Activated CD4-positive, CD25-positive, alpha-beta regulatory T cell treated with anti-CD3 and anti-CD28 coated beads, Interleukin-2, amount 50 U/mL, for 72 hours (primary cell): ENCODE data around the gene GOLGA6L6.
"Not testable (repeated sequence)": the region's sequence is repeated elsewhere in the genome, so short reads cannot be mapped to it uniquely, and the experiment has no call there.

Experiments
- DNase-seq: peaks from one replicate; pipeline ENCODE4 v3.0.0; 2021

GOLGA6L6 gene, protein sequence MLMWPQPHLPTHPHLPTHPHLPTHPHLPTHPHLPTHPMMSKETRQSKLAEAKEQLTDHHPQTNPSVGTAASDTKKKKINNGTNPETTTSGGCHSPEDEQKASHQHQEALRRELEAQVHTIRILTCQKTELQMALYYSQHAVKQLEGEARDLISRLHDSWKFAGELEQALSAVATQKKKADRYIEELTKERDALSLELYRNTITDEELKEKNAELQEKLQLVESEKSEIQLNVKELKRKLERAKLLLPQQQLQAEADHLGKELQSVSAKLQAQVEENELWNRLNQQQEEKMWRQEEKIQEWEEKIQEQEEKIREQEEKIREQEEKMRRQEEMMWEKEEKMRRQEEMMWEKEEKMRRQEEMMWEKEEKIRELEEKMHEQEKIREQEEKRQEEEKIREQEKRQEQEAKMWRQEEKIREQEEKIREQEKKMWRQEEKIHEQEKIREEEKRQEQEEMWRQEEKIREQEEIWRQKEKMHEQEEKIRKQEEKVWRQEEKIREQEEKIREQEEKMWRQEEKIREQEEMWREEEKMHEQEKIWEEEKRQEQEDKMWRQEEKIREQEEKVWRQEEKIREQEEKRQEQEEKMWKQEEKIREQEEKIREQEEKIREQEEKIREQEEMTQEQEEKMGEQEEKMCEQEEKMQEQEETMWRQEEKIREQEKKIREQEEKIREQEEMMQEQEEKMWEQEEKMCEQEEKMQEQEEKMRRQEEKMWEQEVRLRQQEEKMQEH

GRCh38 chr15:20541700-20542099 is at the start of gene GOLGA6L6:
Gene GOLGA6L6, minus strand, starts transcription at chr15:20541800. Its CDS starts 91 bp downstream, at chr15:20541709.
- not testable (repeated sequence) for DNase-seq

GRCh38 chr15:20590069-20590468 is 48.5 kb upstream of the GOLGA6L6 start:
- not testable (repeated sequence) for DNase-seq

- not testable (repeated sequence) for DNase-seq
Measured at GRCh38 chr15:20586821-20587220, 45.2 kb upstream of the GOLGA6L6 start.

DNA sequence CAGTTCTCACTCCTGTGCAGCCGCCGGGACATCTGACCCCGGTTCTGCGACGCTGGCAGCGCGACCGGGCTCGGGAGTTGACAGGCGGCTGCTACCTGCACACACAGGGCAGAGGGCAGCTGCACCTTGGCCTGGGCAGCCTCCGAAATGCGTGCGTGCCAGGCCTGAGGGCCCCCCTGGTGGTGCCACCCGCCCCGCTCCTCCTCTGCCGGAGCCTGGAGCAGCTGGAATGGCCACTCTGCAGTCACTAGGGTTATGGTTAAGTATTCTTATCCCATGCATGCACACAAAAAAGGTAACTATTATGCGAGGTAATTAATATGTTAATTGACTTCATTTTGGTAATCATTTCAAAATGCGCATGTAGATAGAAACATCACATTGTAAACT is 41.1 kb upstream of the GOLGA6L6 start:
- DNase-seq = not testable (repeated sequence)

- not testable (repeated sequence) for DNase-seq
Measured at GRCh38 chr15:20582109-20582725, 40.6 kb upstream of the GOLGA6L6 start.

DNA sequence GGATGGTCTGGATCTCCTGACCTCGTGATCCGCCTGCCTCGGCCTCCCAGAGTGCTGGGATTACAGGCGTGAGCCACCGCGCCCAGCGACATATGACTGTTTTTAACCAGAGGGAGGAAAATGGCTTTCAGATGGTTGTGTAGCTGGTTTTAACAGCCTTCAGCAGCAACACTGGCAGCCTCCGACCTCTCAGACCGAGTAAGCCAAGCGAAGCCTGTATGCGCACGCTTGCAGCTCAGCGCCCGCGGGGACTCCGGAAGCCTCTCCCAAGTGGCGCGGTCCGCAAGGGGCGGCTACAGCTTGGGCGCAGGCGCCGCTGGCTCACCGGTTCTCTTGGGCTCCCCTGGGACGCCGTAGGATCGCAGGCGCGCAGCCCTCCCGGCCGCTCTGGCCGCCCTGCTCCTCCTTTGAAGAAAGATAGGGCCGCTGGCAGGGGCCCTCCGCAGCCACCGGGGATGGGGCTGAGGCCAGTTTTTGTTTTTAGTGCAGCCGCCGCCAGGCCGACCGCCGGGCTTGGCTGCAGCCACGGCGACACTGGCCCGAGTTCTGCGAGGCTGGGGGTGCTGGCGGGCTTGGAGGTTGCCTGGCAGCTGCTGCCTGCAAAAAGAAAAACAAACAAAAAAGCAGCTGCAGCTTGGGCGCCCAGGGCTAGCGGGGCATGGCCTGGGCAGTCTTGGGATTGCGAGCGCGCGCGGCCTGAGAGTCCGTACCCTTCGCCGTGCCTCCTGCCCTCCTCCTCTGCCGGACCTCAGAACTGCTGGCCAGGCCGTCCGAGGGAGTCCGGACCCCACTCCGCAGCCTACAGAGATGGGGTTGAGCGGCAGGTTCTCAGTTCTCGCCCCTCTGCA is 39.9 kb upstream of the GOLGA6L6 start:
- DNase-seq = not testable (repeated sequence)

GRCh38 chr15:20579662-20580061 is 38.1 kb upstream of the GOLGA6L6 start:
- DNase-seq = not testable (repeated sequence)

GRCh38 chr15:20551289-20551688 is 9.7 kb upstream of the GOLGA6L6 start:
- DNase-seq = not testable (repeated sequence)

DNA sequence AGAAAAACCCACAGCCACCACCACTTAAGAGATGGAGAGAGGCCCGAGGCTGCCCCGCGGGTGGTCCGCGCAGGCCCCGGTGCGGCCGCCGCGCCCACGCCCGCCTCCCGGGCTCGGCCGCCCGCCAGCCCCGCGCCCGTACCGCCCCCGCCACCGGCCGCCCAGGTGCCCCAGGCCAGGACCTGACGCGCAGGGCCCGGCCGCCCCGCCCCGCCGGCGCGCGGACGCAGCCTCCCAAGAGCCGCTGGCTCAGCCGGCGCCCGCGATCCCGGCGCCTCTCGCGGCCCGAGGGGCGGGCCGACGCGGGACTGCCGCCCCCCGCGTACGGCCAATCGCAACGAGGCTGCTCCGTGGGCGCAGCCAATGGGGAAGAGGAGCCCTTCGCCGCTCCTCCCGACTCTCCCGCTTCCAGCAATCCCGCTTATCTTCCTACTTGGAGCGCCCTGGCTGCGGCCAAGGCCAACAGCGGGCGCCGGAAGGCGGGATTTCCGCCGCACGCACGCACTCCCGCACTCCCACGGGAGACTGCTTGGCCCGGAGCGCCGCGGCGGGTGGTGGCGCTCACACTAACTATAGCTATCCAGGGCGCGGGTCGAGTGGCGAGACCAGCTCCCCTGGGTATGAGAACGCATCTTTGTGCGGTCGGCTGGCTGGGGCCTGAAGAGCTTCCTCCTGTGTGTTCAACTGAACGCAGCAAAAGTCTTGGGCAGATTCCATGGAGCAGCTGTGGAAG is 35.5 kb downstream of the GOLGA6L6 start:
- DNase-seq = not testable (repeated sequence)

DNA sequence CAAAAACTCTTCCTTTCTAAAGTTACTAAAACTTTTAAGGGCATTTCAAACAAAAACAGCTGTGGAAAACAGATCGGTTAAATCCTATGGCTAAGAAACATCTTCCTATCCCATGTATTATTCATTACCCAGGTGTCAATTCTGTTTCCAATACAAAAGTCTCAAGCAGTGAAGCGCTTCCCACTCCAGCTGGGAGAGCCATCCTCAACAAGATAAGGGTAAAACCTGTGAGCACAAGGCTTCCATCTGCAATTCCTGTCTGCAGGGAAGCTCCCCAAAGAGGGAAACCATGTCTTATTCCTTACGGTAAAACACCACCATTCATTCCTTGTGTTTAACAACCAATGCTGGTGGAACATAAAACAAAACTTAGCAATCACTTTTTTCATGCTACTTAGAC is 38.8 kb downstream of the GOLGA6L6 start:
- DNase-seq = not testable (repeated sequence)

- DNase-seq = not testable (repeated sequence)
Measured at GRCh38 chr15:20501512-20502222, 39.9 kb downstream of the GOLGA6L6 start.

DNA sequence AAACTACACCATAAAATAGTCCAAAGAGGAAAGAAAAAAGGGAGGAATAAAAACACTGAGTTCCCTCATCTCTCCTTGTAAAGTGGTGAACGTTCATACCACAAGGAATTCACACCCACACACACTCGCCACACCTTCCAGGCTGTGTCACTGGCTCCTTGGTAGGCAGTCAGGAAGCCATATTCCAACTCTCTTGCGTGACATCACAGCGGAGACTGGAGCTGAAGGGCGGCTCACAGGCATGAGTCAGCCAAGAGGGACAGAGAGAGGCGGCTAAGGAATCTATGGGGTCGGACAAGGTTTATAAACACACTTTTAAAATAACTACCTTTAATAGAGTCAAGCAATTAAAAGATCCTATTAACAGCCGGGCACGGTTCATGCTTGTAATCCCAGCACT is 43.8 kb downstream of the GOLGA6L6 start:
- DNase-seq = not testable (repeated sequence)

DNA sequence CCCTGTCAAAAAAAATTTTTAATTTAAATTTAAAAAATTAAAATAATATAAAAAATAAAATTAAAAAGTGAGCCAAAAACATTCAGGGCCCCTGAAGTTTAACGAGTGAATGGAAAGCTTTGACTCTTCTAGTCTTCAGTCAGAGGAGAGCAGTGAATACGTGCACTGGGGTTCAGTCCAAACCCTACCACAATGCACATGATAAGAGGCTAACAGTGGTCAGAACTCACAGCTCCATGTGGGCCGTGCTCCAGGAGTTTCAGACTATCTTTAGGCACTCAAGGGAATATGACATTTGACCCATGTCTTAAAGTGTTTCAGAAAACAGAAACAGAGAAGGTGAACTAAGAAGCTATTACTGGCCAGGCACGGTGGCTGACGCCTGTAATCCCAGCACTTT is 48.6 kb downstream of the GOLGA6L6 start:
- DNase-seq = not testable (repeated sequence)

DNA sequence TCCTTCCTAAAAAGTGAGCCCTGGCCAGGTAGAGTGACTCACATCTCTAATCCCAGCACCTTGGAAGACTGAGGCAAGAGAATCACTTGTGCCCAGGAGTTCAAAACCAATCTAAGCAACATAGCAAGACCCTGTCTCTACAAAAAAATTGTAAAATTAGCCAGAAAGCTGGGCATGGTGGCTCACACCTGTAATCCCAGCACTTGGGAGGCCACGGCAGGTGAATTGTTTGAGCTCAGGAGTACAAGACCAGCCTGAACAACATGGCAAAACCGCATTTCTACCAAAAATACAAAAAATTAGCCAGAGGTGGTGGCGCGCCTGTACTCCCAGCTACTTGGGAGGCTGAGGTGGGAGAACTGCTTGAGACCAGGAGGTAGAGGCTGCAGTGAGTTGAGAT is 49.0 kb downstream of the GOLGA6L6 start:
- not testable (repeated sequence) for DNase-seq

DNA sequence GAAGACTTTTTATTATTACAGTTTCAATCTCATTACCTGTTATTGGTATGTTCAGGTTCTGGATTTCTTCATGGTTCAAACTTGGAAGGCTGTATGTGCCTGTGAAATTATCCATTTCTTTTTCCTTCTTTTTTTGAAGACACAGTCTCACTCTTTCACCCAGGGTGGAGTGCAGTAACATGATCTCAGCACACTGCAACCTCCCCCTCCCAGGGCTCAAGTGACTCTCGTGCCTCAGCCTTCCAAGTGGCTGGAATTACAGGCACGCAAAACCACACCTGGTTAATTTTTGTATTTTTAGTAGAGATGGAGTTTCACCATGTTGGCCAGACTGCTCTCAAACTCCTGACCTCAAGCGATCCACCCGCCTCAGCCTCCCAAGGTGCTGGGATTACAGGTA is 52.3 kb downstream of the GOLGA6L6 start:
- not testable (repeated sequence) for DNase-seq
